ENCODE data around the gene KCNQ1OT1. TPM values are rescaled to one million over a fixed set of nuclear protein-coding genes. Genes with fewer than 3 reads are reported as not detected.

Gene KCNQ1OT1
- total RNA-seq, 2 donors from 2014 or later, result 0.77 to 1.5 TPM

DNA sequence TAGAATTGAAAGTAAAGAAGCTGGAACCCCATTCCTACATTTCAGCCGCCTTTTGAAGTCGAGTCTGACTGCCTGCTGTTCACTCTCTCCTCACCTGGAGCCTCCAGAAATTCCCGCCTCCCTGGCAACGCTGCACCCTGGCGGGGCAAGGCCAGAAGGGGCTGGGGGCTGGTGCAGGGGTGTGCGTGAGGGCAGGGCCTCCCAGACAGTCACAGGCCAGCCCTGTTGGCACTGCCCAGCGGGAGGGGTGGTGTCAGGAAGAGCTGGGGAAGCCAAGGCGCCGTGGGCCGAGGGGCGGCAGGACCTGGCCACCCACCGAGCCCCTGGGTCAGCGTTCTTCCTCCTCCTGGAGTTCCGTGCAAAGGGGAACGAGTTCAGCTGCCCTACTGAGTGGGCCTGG, 123.2 kb downstream of the KCNQ1OT1 start:
- no peak for DNase-seq
- peaks cover 9% of the 10 kb centered on the region for H3K4me1 ChIP-seq
- intact Hi-C loops (cut with DNase I), result no loop called here
- no peak overlapping the region for H3K9ac ChIP-seq (ENCODE audit: low read depth in 2 of 2, low read length in 2 of 2)
- no peaks in the 10 kb centered on the region for H3K9me3 ChIP-seq
- H3K27ac ChIP-seq, result no peak overlapping the region
- TF ChIP-seq, protein P1, sequence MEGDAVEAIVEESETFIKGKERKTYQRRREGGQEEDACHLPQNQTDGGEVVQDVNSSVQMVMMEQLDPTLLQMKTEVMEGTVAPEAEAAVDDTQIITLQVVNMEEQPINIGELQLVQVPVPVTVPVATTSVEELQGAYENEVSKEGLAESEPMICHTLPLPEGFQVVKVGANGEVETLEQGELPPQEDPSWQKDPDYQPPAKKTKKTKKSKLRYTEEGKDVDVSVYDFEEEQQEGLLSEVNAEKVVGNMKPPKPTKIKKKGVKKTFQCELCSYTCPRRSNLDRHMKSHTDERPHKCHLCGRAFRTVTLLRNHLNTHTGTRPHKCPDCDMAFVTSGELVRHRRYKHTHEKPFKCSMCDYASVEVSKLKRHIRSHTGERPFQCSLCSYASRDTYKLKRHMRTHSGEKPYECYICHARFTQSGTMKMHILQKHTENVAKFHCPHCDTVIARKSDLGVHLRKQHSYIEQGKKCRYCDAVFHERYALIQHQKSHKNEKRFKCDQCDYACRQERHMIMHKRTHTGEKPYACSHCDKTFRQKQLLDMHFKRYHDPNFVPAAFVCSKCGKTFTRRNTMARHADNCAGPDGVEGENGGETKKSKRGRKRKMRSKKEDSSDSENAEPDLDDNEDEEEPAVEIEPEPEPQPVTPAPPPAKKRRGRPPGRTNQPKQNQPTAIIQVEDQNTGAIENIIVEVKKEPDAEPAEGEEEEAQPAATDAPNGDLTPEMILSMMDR (IDR thresholded peaks at IDR 0.05), result no peak
- H3K36me3 ChIP-seq, result no peaks in the 10 kb centered on the region
- no peaks in the 10 kb centered on the region for H3K27me3 ChIP-seq
- no peak overlapping the region for H3K4me3 ChIP-seq

- Histone ChIP-seq H3K36me3 (no peaks in the 10 kb centered on the region), H3K9ac (ENCODE audit: low read depth in 2 of 2, low read length in 2 of 2) (no peak overlapping the region), H3K27ac (no peak overlapping the region), H3K9me3 (no peaks in the 10 kb centered on the region), H3K4me3 (no peak overlapping the region), H3K4me1 (peaks cover 9% of the 10 kb centered on the region), H3K27me3 (no peaks in the 10 kb centered on the region)
- intact Hi-C loops (cut with DNase I), result no loop called here
- TF ChIP-seq, protein P1 (IDR thresholded peaks at IDR 0.05), result no peak
- no peak for DNase-seq
These were observed 123.7 kb downstream of the KCNQ1OT1 start for GRCh38 chr11:2576111-2576510.

GRCh38 chr11:2575591-2576051, 124.2 kb downstream of the KCNQ1OT1 start:
- H3K4me3 ChIP-seq, result no peak overlapping the region
- H3K27me3 ChIP-seq, result no peaks in the 10 kb centered on the region
- intact Hi-C loops (cut with DNase I), result no loop called here
- no peaks in the 10 kb centered on the region for H3K9me3 ChIP-seq
- peak; percentile 50 for DNase-seq
- H3K27ac ChIP-seq, result no peak overlapping the region
- TF ChIP-seq, protein P1 (IDR thresholded peaks at IDR 0.05), result no peak
- H3K9ac ChIP-seq (ENCODE audit: low read depth in 2 of 2, low read length in 2 of 2), result no peak overlapping the region
- no peaks in the 10 kb centered on the region for H3K36me3 ChIP-seq
- H3K4me1 ChIP-seq, result peaks cover 9% of the 10 kb centered on the region

DNA sequence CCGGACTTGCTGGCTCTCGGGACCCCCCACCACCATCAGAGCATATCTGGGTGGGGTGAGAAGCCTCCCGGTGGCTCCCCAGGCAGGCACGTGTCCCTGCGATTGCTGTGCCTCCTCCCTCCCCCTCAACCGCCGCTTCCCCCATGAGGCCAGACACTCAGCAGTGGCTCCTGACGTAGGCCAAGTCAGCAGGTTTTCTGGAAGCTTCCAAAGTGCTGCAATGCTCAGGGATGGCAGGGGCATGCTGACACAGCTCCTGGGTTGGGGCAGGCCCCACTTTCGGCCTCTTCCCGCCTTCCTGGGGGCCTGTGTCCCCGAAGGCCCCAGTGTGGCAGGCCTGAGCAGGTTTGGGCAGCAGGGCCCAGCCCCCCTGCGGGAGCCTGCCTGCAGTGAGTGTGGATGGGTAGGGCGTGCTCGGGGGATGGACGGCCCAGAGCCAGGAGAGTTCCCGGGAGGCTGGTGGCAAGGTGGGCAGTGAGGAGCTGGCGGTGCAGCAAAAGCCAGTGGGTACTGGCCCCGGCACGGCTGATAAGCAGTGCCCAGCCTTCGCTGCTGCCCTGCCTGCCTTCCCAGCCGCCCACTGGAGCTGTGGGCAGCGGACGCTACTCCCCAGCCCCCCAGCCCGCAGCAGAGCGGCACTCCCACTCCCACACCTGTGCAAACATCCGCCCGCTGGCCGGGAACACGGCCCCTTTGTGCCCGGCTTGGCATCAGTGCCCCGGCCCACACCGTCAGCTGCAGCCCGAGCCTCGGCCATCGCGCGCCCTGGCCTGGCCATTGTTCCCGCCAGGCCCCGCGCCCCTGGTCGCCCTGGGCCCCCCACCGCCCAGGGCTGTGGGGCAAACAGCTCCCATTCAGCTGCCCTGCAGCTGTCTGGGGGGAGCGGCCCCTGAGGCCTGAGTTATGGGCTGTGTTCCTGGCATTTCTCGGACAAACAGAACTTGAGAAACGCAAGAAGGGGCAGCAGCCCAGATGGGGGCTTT, 125.0 kb downstream of the KCNQ1OT1 start:
- no peak overlapping the region for H3K4me3 ChIP-seq
- H3K9ac ChIP-seq (ENCODE audit: low read depth in 2 of 2, low read length in 2 of 2), result no peak overlapping the region
- no peaks in the 10 kb centered on the region for H3K27me3 ChIP-seq
- no peaks in the 10 kb centered on the region for H3K36me3 ChIP-seq
- intact Hi-C loops (cut with DNase I), result no loop called here
- no peak overlapping the region for H3K27ac ChIP-seq
- peak; percentile 44 for DNase-seq
- TF ChIP-seq, protein P1 (IDR thresholded peaks at IDR 0.05), result no peak
- no peaks in the 10 kb centered on the region for H3K9me3 ChIP-seq
- H3K4me1 ChIP-seq, result peaks cover 9% of the 10 kb centered on the region

- intact Hi-C loops (cut with DNase I), result no loop called here
- Histone ChIP-seq H3K36me3 (no peaks in the 10 kb centered on the region), H3K27me3 (no peaks in the 10 kb centered on the region), H3K27ac (no peak overlapping the region), H3K9ac (ENCODE audit: low read depth in 2 of 2, low read length in 2 of 2) (no peak overlapping the region), H3K4me1 (peaks cover 9% of the 10 kb centered on the region), H3K9me3 (no peaks in the 10 kb centered on the region), H3K4me3 (no peak overlapping the region)
- TF ChIP-seq, protein P1 (IDR thresholded peaks at IDR 0.05), result no peak
- DNase-seq, result no peak
These were observed 125.7 kb downstream of the KCNQ1OT1 start for GRCh38 chr11:2574043-2574552.

All from colonic mucosa (tissue), 4 donors.